GM18511 (cell line): ENCODE data around the gene JPT1.
"Not testable (repeated sequence)": the region's sequence is repeated elsewhere in the genome, so short reads cannot be mapped to it uniquely, and the experiment has no call there.

Experiments
- ATAC-seq: cut with Tn5 transposase; IDR thresholded peaks from one replicate; pipeline ENCODE4 v1.9.1; 2021; ENCODE audit warnings: mild to moderate bottlenecking, moderate library complexity; ENCODE audit not compliant: unreplicated experiment

Gene JPT1

GRCh38 chr17:75158480-75158879, 4.2 kb upstream of the JPT1 start:
- not testable (repeated sequence) for ATAC-seq

- no peak for ATAC-seq
Measured at GRCh38 chr17:75155191-75155601, 884 bp upstream of the JPT1 start.

- peak; percentile 21 for ATAC-seq
Measured at GRCh38 chr17:75153780-75154194, 525 bp downstream of the JPT1 start.

GRCh38 chr17:75152922-75153779, 1.2 kb downstream of the JPT1 start:
- no peak for ATAC-seq

GRCh38 chr17:75152523-75152921, 1.8 kb downstream of the JPT1 start:
- ATAC-seq: no peak

- ATAC-seq: no peak
Measured at GRCh38 chr17:75151930-75152329, 2.4 kb downstream of the JPT1 start.

- no peak for ATAC-seq
Measured at GRCh38 chr17:75147878-75148546, 6.3 kb downstream of the JPT1 start.

GRCh38 chr17:75146592-75146991, 7.7 kb downstream of the JPT1 start:
- ATAC-seq: no peak

- no peak for ATAC-seq
Measured at GRCh38 chr17:75144816-75145512, 9.3 kb downstream of the JPT1 start.

- ATAC-seq: no peak
Measured at GRCh38 chr17:75142236-75142971, 11.9 kb downstream of the JPT1 start.

GRCh38 chr17:75138519-75138918, 15.8 kb downstream of the JPT1 start:
- no peak for ATAC-seq

GRCh38 chr17:75137762-75138161, 16.6 kb downstream of the JPT1 start:
- ATAC-seq: not testable (repeated sequence)

- no peak for ATAC-seq
Measured at GRCh38 chr17:75135946-75136345, 18.4 kb downstream of the JPT1 start.

GRCh38 chr17:75135452-75135851, 18.9 kb downstream of the JPT1 start:
- ATAC-seq: no peak

GRCh38 chr17:75133607-75134347, 20.5 kb downstream of the JPT1 start:
- not testable (repeated sequence) for ATAC-seq

GRCh38 chr17:75133001-75133400, 21.3 kb downstream of the JPT1 start:
- no peak for ATAC-seq

GRCh38 chr17:75132018-75133000, 22.0 kb downstream of the JPT1 start:
- not testable (repeated sequence) for ATAC-seq

GRCh38 chr17:75131278-75132017, 22.9 kb downstream of the JPT1 start, which contains the start of gene NT5C:
TSS of gene NT5C (minus strand) at chr17:75131742. CDS start at chr17:75131707, 35 bp downstream.
- ATAC-seq: peak; percentile 82
